K562 (cell line): ENCODE data around the gene HDAC9. TPM values are rescaled to one million over a fixed set of nuclear protein-coding genes. Genes with fewer than 3 reads are reported as not detected.

Source experiments
- ATAC-seq: fragments of 200-7000 bp; cut with Tn5 transposase; 3 replicates; pipeline ENCODE4 v1.9.1; 2020; ENCODE audit warnings: moderate library complexity
- BruUV-seq: library from RNA; stranded (reverse); fragments of 400-500 nt; replicated peaks from 2 replicates; lab custom pipeline; 2021; lab: Mats Ljungman, UMichigan
- CTCF ChIA-PET: fragments of 300-600 bp; formaldehyde crosslinking; extraction: SDS; loops from one replicate; lab custom pipeline; 2021; ENCODE audit warnings: low intra/inter-chr PET ratio; lab: Yijun Ruan, JAX
- POLR2A ChIA-PET: fragments of 300-600, 350-650 bp; sonication (Branson Sonifier 250); formaldehyde crosslinking; extraction: SDS; loops from one replicate; lab custom pipeline; 2021; ENCODE audit warnings: antibody characterized with exemption, inconsistent platforms; lab: Yijun Ruan, JAX
- DNase-seq, 4 experiments: peaks; one replicate each; pipeline versions ENCODE4 v3.0.0 to v3.0.0-alpha.2; 2011 to 2018; ENCODE audit warnings: low spot score in 3 of 4, mixed read lengths in 3 of 4; ENCODE audit errors: extremely low read depth in 1 of 4
- FAIRE-seq: peaks from 2 replicates; lab custom pipeline; 2011; peaks lifted over from hg19 to GRCh38; lab: Jason Lieb, UNC
- H2AFZ ChIP-seq: 2 replicates; pipeline ENCODE4 v1.6.0; 2011; ENCODE audit warnings: low read depth, low read length, control low read depth, inconsistent platforms
- H3K27ac ChIP-seq: fragments of 200-600 bp; 3 replicates; pipeline ENCODE4 v1.8.0; 2011; ENCODE audit warnings: low read depth, mild to moderate bottlenecking, control low read depth, inconsistent platforms, low read length, moderate library complexity, mixed read lengths; ENCODE audit errors: extremely low read depth
- H3K27me3 ChIP-seq, 2 experiments: fragments of 300-600 bp in 1 of 2; 2 replicates in 1 of 2; 3 replicates in 1 of 2; pipeline versions ENCODE4 v1.6.0 to v1.8.0; 2011; ENCODE audit warnings: inconsistent platforms in 2 of 2, low read length in 2 of 2, mild to moderate bottlenecking in 1 of 2, mixed read lengths in 1 of 2, moderate library complexity in 1 of 2; ENCODE audit not compliant: control insufficient read depth in 2 of 2, insufficient read depth in 2 of 2
- H3K36me3 ChIP-seq: fragments of 300-600 bp; 3 replicates; pipeline ENCODE4 v1.8.0; 2011; ENCODE audit warnings: mild to moderate bottlenecking, low read length, inconsistent platforms; ENCODE audit not compliant: control insufficient read depth, insufficient read depth
- H3K4me1 ChIP-seq, 2 experiments: fragments of 200-600 bp in 1 of 2; replicated peaks in 1 of 2; 2 replicates in 1 of 2; 3 replicates in 1 of 2; pipeline versions ENCODE4 v1.5.1 to v1.8.0; 2011; ENCODE audit warnings: inconsistent platforms in 2 of 2, low read length in 2 of 2, mild to moderate bottlenecking in 1 of 2, mixed read lengths in 1 of 2, moderate library complexity in 1 of 2; ENCODE audit not compliant: control insufficient read depth in 2 of 2, insufficient read depth in 2 of 2
- H3K4me2 ChIP-seq: 2 replicates; pipeline ENCODE4 v1.6.1; 2011; ENCODE audit warnings: low read length, control low read depth, inconsistent platforms, mixed read lengths; ENCODE audit not compliant: insufficient read depth
- H3K4me3 ChIP-seq: fragments of 200-600 bp; sonication (generic), shearing (Covaris generic); 2 replicates; pipeline ENCODE4 v1.5.1; 2016; ENCODE audit warnings: control low read depth, inconsistent platforms
- H3K79me2 ChIP-seq: fragments of 200-600 bp; 3 replicates; pipeline ENCODE4 v1.8.0; 2011; ENCODE audit warnings: low read length, inconsistent platforms; ENCODE audit not compliant: control insufficient read depth, insufficient read depth
- H3K9ac ChIP-seq, 2 experiments: 2 replicates each; pipeline versions ENCODE4 v1.6.0 to v1.6.1; 2011; ENCODE audit warnings: low read depth in 2 of 2, low read length in 2 of 2, control low read depth in 1 of 2, inconsistent platforms in 1 of 2, mild to moderate bottlenecking in 1 of 2, mixed read lengths in 1 of 2; ENCODE audit not compliant: insufficient read depth in 1 of 2
- H3K9me1 ChIP-seq: one replicate; pipeline ENCODE4 v1.6.0; 2011; ENCODE audit warnings: inconsistent platforms, mild to moderate bottlenecking, low read length, moderate library complexity; ENCODE audit not compliant: control insufficient read depth, insufficient read depth
- H3K9me3 ChIP-seq: replicated peaks from 2 replicates; pipeline ENCODE4 v1.5.1; 2011; ENCODE audit warnings: low read depth, low read length, inconsistent platforms; ENCODE audit not compliant: control insufficient read depth, insufficient read depth
- H4K20me1 ChIP-seq: replicated peaks from 2 replicates; pipeline ENCODE4 v1.6.1; 2011; ENCODE audit warnings: low read length, inconsistent platforms, mixed read lengths; ENCODE audit not compliant: control insufficient read depth, insufficient read depth
- MIER1 ChIP-seq: fragments of 450-650 bp; IDR thresholded peaks from 2 replicates; pipeline ENCODE4 v1.6.1; 2016; ENCODE audit warnings: antibody characterized with exemption, mild to moderate bottlenecking, low read depth
- RFX5 ChIP-seq: IDR thresholded peaks from 2 replicates; pipeline ENCODE4 v1.6.1; 2011; ENCODE audit warnings: low read depth, mild to moderate bottlenecking, improper control_type of control experiment, low read length
- WHSC1 ChIP-seq: IDR thresholded peaks from one replicate; pipeline ENCODE4 v1.6.1; 2012; ENCODE audit warnings: low read length, control low read depth, inconsistent platforms
- WGBS: fragments of 100-300 bp; shearing (Covaris generic); methylation state at CpG from one replicate; pipeline ENCODE4 v1.1.6; 2016; ENCODE audit warnings: low coverage, mixed read lengths; ENCODE audit not compliant: insufficient coverage; ENCODE audit errors: missing lambda C conversion rate; 5-methylcytosine and 5-hydroxymethylcytosine counted together
- in situ Hi-C: fragments of 300-500 bp; cut with MboI; formaldehyde crosslinking; loops from 4 replicates; pipeline ENCODE4 v1.15.0; 2018; ENCODE audit warnings: inconsistent platforms, mixed read lengths
- intact Hi-C: fragments of 100-400 bp; cut with micrococcal nuclease; formaldehyde crosslinking; loops from 2 replicates; pipeline ENCODE4 v1.14.2; 2022
- polyA plus RNA-seq, 8 experiments: library from polyadenylated mRNA; depleted of rRNA in 4 of 8; stranded (reverse) in 5 of 8; unstranded in 3 of 8; fragments of >200 nt; fragmentation: Nextera tagmentation in 2 of 8; fragmentation: Illumina TruSeq in 1 of 8; extraction: Ambion mirVana in 2 of 8; extraction: Trizol in 1 of 8; gene quantifications; 2 replicates each; pipeline versions ENCODE4 v1.2.1 to v1.2.3, GENCODE V29; 2011 to 2014; ENCODE audit warnings: inconsistent platforms in 1 of 8, missing spikeins in 1 of 8
- total RNA-seq, 7 experiments: library from RNA; depleted of rRNA in 6 of 7; stranded (reverse); fragments of >200 nt in 6 of 7; fragmentation: Illumina TruSeq in 2 of 7; extraction: Trizol in 2 of 7; gene quantifications; 2 replicates each; pipeline versions ENCODE4 v1.2.1 to v1.2.3, GENCODE V29; 2011 to 2021; ENCODE audit warnings: low replicate concordance in 1 of 7
- TF ChIP-seq, protein P1 (sequence below): fragments of 450-650 bp; IDR thresholded peaks from 2 replicates; pipeline ENCODE4 v1.7.0; 2016; ENCODE audit warnings: borderline replicate concordance
- TF ChIP-seq, protein P2 (sequence below): sonication (generic); formaldehyde crosslinking; IDR thresholded peaks from 2 replicates; pipeline ENCODE4 v1.8.0; 2022; ENCODE audit warnings: missing genetic modification reagents, mild to moderate bottlenecking, borderline replicate concordance

The HDAC9 gene
- total and polyA plus RNA-seq, 9 of the 15 experiments (the other 6 are each of a cell fraction or from before 2014, with no cell fraction given) = 0.08 to 0.91 (median 0.33) TPM

DNA sequence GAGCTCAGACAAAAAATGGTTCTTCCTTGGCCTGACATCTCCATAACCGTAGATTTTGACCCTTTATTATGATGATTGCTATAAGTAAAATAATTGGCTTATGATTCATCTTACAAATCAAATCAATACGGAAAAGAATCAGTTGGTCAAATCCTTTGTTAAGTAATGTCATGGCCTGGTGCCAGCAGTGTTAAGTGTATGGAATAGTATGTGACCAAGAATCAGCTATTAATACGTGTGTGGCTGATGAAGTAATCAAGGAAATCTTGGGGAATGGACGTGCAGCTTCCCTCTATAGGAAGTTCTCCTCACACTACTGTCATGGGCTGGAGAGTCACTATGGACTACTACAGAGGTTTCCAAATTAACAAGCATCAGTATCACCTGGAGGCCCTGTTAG lies 391.3 kb downstream of the HDAC9 start:
- H3K79me2 ChIP-seq = no peaks in the 10 kb centered on the region
- DNase-seq (no peak), FAIRE-seq (no peak)
- CTCF ChIA-PET = no interaction called here
- POLR2A ChIA-PET = no interaction called here
- H3K4me3 ChIP-seq = no peak overlapping the region
- no peaks in the 10 kb centered on the region for H3K9me1 ChIP-seq
- WGBS = 4% methylated on average over 4 of the region's 4 CpGs
- H3K9ac ChIP-seq = no peak overlapping the region
- no peaks in the 10 kb centered on the region for H4K20me1 ChIP-seq
- TF ChIP-seq WHSC1 (no peak), MIER1 (no peak), RFX5 (no peak)
- TF ChIP-seq, protein P1, sequence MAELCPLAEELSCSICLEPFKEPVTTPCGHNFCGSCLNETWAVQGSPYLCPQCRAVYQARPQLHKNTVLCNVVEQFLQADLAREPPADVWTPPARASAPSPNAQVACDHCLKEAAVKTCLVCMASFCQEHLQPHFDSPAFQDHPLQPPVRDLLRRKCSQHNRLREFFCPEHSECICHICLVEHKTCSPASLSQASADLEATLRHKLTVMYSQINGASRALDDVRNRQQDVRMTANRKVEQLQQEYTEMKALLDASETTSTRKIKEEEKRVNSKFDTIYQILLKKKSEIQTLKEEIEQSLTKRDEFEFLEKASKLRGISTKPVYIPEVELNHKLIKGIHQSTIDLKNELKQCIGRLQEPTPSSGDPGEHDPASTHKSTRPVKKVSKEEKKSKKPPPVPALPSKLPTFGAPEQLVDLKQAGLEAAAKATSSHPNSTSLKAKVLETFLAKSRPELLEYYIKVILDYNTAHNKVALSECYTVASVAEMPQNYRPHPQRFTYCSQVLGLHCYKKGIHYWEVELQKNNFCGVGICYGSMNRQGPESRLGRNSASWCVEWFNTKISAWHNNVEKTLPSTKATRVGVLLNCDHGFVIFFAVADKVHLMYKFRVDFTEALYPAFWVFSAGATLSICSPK = no peak
- TF ChIP-seq, protein P2, sequence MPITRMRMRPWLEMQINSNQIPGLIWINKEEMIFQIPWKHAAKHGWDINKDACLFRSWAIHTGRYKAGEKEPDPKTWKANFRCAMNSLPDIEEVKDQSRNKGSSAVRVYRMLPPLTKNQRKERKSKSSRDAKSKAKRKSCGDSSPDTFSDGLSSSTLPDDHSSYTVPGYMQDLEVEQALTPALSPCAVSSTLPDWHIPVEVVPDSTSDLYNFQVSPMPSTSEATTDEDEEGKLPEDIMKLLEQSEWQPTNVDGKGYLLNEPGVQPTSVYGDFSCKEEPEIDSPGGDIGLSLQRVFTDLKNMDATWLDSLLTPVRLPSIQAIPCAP (CRISPR knock-in tag) = no peak
- TF ChIP-seq, all 486 proteins: peak for 0
- in situ Hi-C loops = no loop called here
- no peak overlapping the region for H3K27ac ChIP-seq
- intact Hi-C loops = no loop called here
- H3K9me3 ChIP-seq = peaks cover 2% of the 10 kb centered on the region; the same call in 1 of the 2 replicates
- H2AFZ ChIP-seq = no peak overlapping the region
- BruUV-seq = no TSS peak
- H3K4me2 ChIP-seq = no peak overlapping the region
- no peaks in the 10 kb centered on the region for H3K27me3 ChIP-seq
- no peaks in the 10 kb centered on the region for H3K36me3 ChIP-seq
- no peak for ATAC-seq
- no peaks in the 10 kb centered on the region for H3K4me1 ChIP-seq
